ENCODE results near the gene SH3BP5.

DNA sequence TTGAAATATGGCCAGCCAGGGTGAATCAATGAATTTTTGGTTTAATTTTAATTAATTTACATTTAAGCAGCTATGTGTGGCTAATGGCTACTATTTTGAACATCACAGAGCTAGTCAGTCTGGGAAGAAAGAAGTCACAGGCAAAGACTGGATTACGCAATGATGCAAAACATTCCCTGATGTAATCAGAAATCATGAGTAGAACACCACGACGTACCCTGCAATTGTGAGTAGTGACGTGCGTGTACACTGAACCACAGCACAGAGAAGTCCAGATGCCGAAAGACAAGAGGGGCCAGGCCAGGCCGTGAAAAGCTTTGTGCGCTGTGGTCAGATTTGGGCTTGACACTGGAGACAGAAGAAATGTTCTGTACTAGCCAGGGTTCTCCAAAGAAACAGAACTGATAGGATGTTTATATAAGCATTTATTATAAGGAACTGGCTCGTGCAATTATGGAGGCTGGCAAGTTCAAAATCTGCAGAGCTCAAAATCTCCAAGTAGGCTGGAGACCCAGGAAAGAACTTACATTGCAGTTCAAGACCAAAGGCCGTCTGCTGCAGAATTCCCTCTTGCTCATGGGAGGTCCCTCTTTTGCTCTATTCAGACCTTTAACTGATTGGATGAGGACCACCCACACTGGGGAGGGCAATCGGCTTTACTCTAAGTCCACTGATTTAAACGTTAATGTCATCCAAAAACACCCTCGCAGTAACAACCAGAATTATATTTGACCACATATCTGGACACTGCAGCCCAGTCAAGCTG, 44.6 kb downstream of the SH3BP5 start:
- TF ChIP-seq, protein P1, sequence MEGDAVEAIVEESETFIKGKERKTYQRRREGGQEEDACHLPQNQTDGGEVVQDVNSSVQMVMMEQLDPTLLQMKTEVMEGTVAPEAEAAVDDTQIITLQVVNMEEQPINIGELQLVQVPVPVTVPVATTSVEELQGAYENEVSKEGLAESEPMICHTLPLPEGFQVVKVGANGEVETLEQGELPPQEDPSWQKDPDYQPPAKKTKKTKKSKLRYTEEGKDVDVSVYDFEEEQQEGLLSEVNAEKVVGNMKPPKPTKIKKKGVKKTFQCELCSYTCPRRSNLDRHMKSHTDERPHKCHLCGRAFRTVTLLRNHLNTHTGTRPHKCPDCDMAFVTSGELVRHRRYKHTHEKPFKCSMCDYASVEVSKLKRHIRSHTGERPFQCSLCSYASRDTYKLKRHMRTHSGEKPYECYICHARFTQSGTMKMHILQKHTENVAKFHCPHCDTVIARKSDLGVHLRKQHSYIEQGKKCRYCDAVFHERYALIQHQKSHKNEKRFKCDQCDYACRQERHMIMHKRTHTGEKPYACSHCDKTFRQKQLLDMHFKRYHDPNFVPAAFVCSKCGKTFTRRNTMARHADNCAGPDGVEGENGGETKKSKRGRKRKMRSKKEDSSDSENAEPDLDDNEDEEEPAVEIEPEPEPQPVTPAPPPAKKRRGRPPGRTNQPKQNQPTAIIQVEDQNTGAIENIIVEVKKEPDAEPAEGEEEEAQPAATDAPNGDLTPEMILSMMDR (IDR thresholded peaks at IDR 0.05), result no peak
- no peak for TF ChIP-seq POLR2A (IDR thresholded peaks at IDR 0.05)
